ENCODE results near the gene GABBR2. TPM values are rescaled to one million over a fixed set of nuclear protein-coding genes. Genes with fewer than 3 reads are reported as not detected.

GABBR2 gene
- total and polyA plus RNA-seq, 2 of the 8 experiments (the other 6 are each of a cell fraction or from before 2014, with no cell fraction given) = 0.50 to 1.2 TPM

DNA sequence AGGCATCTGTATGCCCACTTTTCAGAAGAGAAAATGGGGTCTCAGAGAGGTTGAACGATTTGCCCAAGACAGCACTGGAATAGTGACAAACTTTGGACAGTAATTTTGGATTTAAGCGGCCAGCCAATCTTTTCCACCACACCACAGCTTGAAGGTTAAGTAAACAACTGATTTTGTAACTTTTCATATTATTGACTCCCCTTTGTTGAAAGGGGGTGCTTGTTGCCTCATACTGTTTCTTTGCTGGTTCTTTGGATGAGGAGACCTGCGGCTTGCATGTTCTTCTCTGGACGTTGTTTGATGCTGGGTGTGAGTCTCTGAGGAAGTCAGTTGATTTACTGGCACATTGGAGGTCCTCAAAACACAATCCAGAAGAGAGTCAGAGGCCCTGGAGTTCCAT is 11.7 kb upstream of the GABBR2 start:
- H3K23ac ChIP-seq (ENCODE audit: insufficient read length) = no peak overlapping the region
- H3K18ac ChIP-seq (ENCODE audit: extremely low read depth, low read length) = no peak overlapping the region
- H3K27me3 ChIP-seq (replicated peaks in 1 of 4; ENCODE audit: control insufficient read depth in 3 of 4, extremely low read depth in 1 of 4, insufficient read depth in 3 of 4, low read length in 3 of 4) = peaks cover 0 to 4% (median 0%) of the 10 kb centered on the region in 4 experiments; a peak in 3 of 7 replicates
- H2BK15ac ChIP-seq (ENCODE audit: low read length) = no peak overlapping the region
- H3K23me2 ChIP-seq (ENCODE audit: low read depth, low read length) = no peaks in the 10 kb centered on the region
- FAIRE-seq (no peak), DNase-seq (ENCODE audit: low read depth in 1 of 2, low spot score in 2 of 2) (no peak)
- H3K79me2 ChIP-seq (ENCODE audit: control insufficient read depth in 1 of 2, insufficient read depth in 2 of 2, low read length in 2 of 2) = no peaks in the 10 kb centered on the region
- no peaks in the 10 kb centered on the region for H4K20me1 ChIP-seq (replicated peaks in 1 of 2; ENCODE audit: control insufficient read depth in 1 of 2, insufficient read depth in 2 of 2, low read length in 2 of 2)
- H3K56ac ChIP-seq (replicated peaks; ENCODE audit: insufficient read length, low read depth, low read length) = no peak overlapping the region
- H3K4ac ChIP-seq (replicated peaks; ENCODE audit: insufficient read length, low read depth, low read length) = no peak overlapping the region
- H3K9me3 ChIP-seq (ENCODE audit: insufficient read depth in 2 of 2, low read depth in 1 of 2, low read length in 1 of 2) = no peaks in the 10 kb centered on the region
- WGBS, 2 experiments (ENCODE audit: extremely low coverage in 1 of 2, insufficient coverage in 1 of 2, insufficient read length in 1 of 2, insufficient replicate concordance in 2 of 2, low coverage in 1 of 2, low lambda C conversion rate in 2 of 2, missing lambda C conversion rate in 1 of 2) = 93% methylated on average over 4 of the region's 4 CpGs; no CpG with 5 or more reads in 1 of the 2 experiments
- no peak overlapping the region for H2BK12ac ChIP-seq (ENCODE audit: low read depth, low read length)
- H4K91ac ChIP-seq (replicated peaks; ENCODE audit: insufficient read length, low read length) = no peak overlapping the region
- H3K4me1 ChIP-seq (replicated peaks in 1 of 4; ENCODE audit: control insufficient read depth in 3 of 4, insufficient read depth in 4 of 4, low read length in 3 of 4) = no peaks in the 10 kb centered on the region
- no peak for TF ChIP-seq TCF12 (IDR thresholded peaks at IDR 0.05; ENCODE audit: low read depth, low read length)
- TF ChIP-seq RXRA (IDR thresholded peaks at IDR 0.05; ENCODE audit: insufficient read depth, low read depth, low read length) = no peak
- TF ChIP-seq ASH2L (IDR thresholded peaks at IDR 0.05; ENCODE audit: low read length) = no peak
- no peak for TF ChIP-seq EP300 (IDR thresholded peaks at IDR 0.05; ENCODE audit: borderline replicate concordance in 1 of 2, low read depth in 2 of 2, low read length in 2 of 2)
- TF ChIP-seq, protein P1, sequence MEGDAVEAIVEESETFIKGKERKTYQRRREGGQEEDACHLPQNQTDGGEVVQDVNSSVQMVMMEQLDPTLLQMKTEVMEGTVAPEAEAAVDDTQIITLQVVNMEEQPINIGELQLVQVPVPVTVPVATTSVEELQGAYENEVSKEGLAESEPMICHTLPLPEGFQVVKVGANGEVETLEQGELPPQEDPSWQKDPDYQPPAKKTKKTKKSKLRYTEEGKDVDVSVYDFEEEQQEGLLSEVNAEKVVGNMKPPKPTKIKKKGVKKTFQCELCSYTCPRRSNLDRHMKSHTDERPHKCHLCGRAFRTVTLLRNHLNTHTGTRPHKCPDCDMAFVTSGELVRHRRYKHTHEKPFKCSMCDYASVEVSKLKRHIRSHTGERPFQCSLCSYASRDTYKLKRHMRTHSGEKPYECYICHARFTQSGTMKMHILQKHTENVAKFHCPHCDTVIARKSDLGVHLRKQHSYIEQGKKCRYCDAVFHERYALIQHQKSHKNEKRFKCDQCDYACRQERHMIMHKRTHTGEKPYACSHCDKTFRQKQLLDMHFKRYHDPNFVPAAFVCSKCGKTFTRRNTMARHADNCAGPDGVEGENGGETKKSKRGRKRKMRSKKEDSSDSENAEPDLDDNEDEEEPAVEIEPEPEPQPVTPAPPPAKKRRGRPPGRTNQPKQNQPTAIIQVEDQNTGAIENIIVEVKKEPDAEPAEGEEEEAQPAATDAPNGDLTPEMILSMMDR (IDR thresholded peaks at IDR 0.05; ENCODE audit: control extremely low read depth in 1 of 3, insufficient read depth in 1 of 3, low read depth in 1 of 3, low read length in 3 of 3) = no peak
- no peak for TF ChIP-seq POLR2AphosphoS5 (IDR thresholded peaks at IDR 0.05; ENCODE audit: low read depth, low read length)
- no peak for TF ChIP-seq RAD21 (IDR thresholded peaks at IDR 0.05 in 1 of 2, conservative IDR thresholded peaks at IDR 0.05 in 1 of 2; ENCODE audit: low read depth in 2 of 2, low read length in 2 of 2)
- TF ChIP-seq KDM5A (IDR thresholded peaks at IDR 0.05; ENCODE audit: low read length) = no peak
- H2AFZ ChIP-seq (ENCODE audit: low read length) = no peak overlapping the region
- no peaks in the 10 kb centered on the region for H3K79me1 ChIP-seq (ENCODE audit: low read depth, low read length)
- H4K8ac ChIP-seq (ENCODE audit: extremely low read depth, insufficient read depth, low read length) = no peak overlapping the region
- H3K36me3 ChIP-seq (ENCODE audit: control insufficient read depth in 2 of 4, insufficient read depth in 4 of 4, low read length in 3 of 4) = no peaks in the 10 kb centered on the region
- no peak overlapping the region for H3K14ac ChIP-seq (ENCODE audit: insufficient read length)
- H2AK5ac ChIP-seq (ENCODE audit: low read depth, low read length) = no peak overlapping the region
- no peak overlapping the region for H4K5ac ChIP-seq (ENCODE audit: insufficient read length, low read depth, low read length)
- no peak overlapping the region for H2BK120ac ChIP-seq (replicated peaks; ENCODE audit: low read depth, low read length)
- H3K9ac ChIP-seq (replicated peaks in 1 of 4; ENCODE audit: extremely low read depth in 1 of 4, low read depth in 3 of 4, low read length in 3 of 4) = no peak overlapping the region
- no peak overlapping the region for H2BK20ac ChIP-seq (ENCODE audit: low read length)
- no peak overlapping the region for H3K4me3 ChIP-seq (ENCODE audit: extremely low read depth in 1 of 4, insufficient read depth in 2 of 4, low read depth in 3 of 4, low read length in 4 of 4)
- H3K27ac ChIP-seq (ENCODE audit: low read depth, low read length) = no peak overlapping the region
- ChIA-PET CTCF (ENCODE audit: partially characterized antibody) (interaction anchor here (0.6 to 1.5 kb wide), 2 partner anchors 55 to 79 kb away, joined by 3 to 4 read pairs; no protein-coding TSS in a partner anchor), POLR2A (ENCODE audit: partially characterized antibody) (no interaction called here)
- no peak overlapping the region for H3K4me2 ChIP-seq (ENCODE audit: insufficient read depth in 1 of 2, low read depth in 2 of 2, low read length in 2 of 2)
- H2BK5ac ChIP-seq (ENCODE audit: low read depth, low read length) = no peak overlapping the region

All from H1 (cell line).